ENCODE data around the gene CUX1. TPM values are rescaled to one million over a fixed set of nuclear protein-coding genes. Genes with fewer than 3 reads are reported as not detected.
A peak's percentile ranks its signal among the peaks of the same experiment; 100 is the strongest.

CUX1 gene
- total and polyA plus RNA-seq, 9 donors: 42.2 to 151 (median 126) TPM

- intact Hi-C loops (cut with DNase I): no loop called here
Measured at GRCh38 chr7:102044641-102044983, 227.2 kb downstream of the CUX1 start.

GRCh38 chr7:102044984-102045673 is 227.7 kb downstream of the CUX1 start:
- H3K9me3 ChIP-seq: no peaks in the 10 kb centered on the region
- intact Hi-C loops (cut with DNase I): loop anchor here in 1 of 4 donors (5.0 kb wide), 1 partner anchor 218 kb away; no protein-coding TSS in a partner anchor
- TF ChIP-seq EP300 (IDR thresholded peaks at IDR 0.05): no peak
- no peak for TF ChIP-seq POLR2A (IDR thresholded peaks at IDR 0.05)
- no peak for TF ChIP-seq CTCF (IDR thresholded peaks at IDR 0.05)
- 7 to 9% (median 8%) methylated on average over 29 of the region's 29 CpGs for WGBS, 3 donors
- peaks cover 11% of the 10 kb centered on the region for H3K4me1 ChIP-seq (ENCODE audit: insufficient read depth)
- H3K36me3 ChIP-seq: no peaks in the 10 kb centered on the region
- peak; percentile 47 to 80 (median 68) for DNase-seq
- no peak overlapping the region for H3K27ac ChIP-seq
- H3K27me3 ChIP-seq: no peaks in the 10 kb centered on the region
- peak overlapping the region; percentile 25 for H3K4me3 ChIP-seq

More at GRCh38 chr7:102044641-102044983, 227.2 kb downstream of the CUX1 start:
- Histone ChIP-seq H3K4me3 (no peak overlapping the region), H3K27ac (no peak overlapping the region), H3K36me3 (no peaks in the 10 kb centered on the region), H3K4me1 (ENCODE audit: insufficient read depth) (peaks cover 11% of the 10 kb centered on the region), H3K27me3 (no peaks in the 10 kb centered on the region), H3K9me3 (no peaks in the 10 kb centered on the region)
- TF ChIP-seq CTCF (IDR thresholded peaks at IDR 0.05) (no peak), POLR2A (IDR thresholded peaks at IDR 0.05) (no peak), EP300 (IDR thresholded peaks at IDR 0.05) (no peak)
- DNase-seq: no peak
- WGBS, 3 donors: 79 to 94% (median 90%) methylated on average over 6 of the region's 6 CpGs

- Histone ChIP-seq H3K27ac (no peak overlapping the region), H3K9me3 (no peaks in the 10 kb centered on the region), H3K4me1 (ENCODE audit: insufficient read depth) (peaks cover 11% of the 10 kb centered on the region), H3K27me3 (no peaks in the 10 kb centered on the region), H3K36me3 (no peaks in the 10 kb centered on the region), H3K4me3 (no peak overlapping the region)
- intact Hi-C loops (cut with DNase I): loop anchor here in 1 of 4 donors (5.0 kb wide), 1 partner anchor 219 kb away; no protein-coding TSS in a partner anchor
- DNase-seq: no peak
- TF ChIP-seq EP300 (IDR thresholded peaks at IDR 0.05) (no peak), POLR2A (IDR thresholded peaks at IDR 0.05) (no peak), CTCF (IDR thresholded peaks at IDR 0.05) (no peak)
- WGBS, 3 donors: 57 to 68% (median 63%) methylated on average over 11 of the region's 11 CpGs
Measured at GRCh38 chr7:102045681-102046372, 228.4 kb downstream of the CUX1 start.

- Histone ChIP-seq H3K4me3 (no peak overlapping the region), H3K9me3 (no peaks in the 10 kb centered on the region), H3K36me3 (no peaks in the 10 kb centered on the region), H3K27me3 (no peaks in the 10 kb centered on the region), H3K27ac (no peak overlapping the region), H3K4me1 (ENCODE audit: insufficient read depth) (peaks cover 11% of the 10 kb centered on the region)
- intact Hi-C loops (cut with DNase I): loop anchor here in 1 of 4 donors (5.0 kb wide), 1 partner anchor 219 kb away; no protein-coding TSS in a partner anchor
- 86 to 91% (median 89%) methylated on average over 11 of the region's 11 CpGs for WGBS, 3 donors
- TF ChIP-seq EP300 (IDR thresholded peaks at IDR 0.05) (no peak), POLR2A (IDR thresholded peaks at IDR 0.05) (no peak), CTCF (IDR thresholded peaks at IDR 0.05) (no peak)
- peak in 1 of 5 donors; percentile 33 for DNase-seq
Measured at GRCh38 chr7:102046373-102047117, 229.1 kb downstream of the CUX1 start.

Data from ovary (tissue), 9 donors.